Ishikawa (cell line): ENCODE data around the gene PSMG3.

ENCODE experiments used
- CEBPB ChIP-seq: IDR thresholded peaks from 2 replicates; pipeline ENCODE4 v1.6.1; 2012
- CREB1 ChIP-seq: IDR thresholded peaks from 2 replicates; pipeline ENCODE4 v1.6.1; 2012; ENCODE audit warnings: low read depth
- EGR1 ChIP-seq: IDR thresholded peaks from 2 replicates; pipeline ENCODE4 v1.6.1; 2012
- EP300 ChIP-seq: IDR thresholded peaks from 2 replicates; pipeline ENCODE4 v1.6.1; 2012; ENCODE audit warnings: borderline replicate concordance
- FOXM1 ChIP-seq: IDR thresholded peaks from 2 replicates; pipeline ENCODE4 v1.6.1; 2012; ENCODE audit warnings: low read depth, borderline replicate concordance
- MAX ChIP-seq: IDR thresholded peaks from 2 replicates; pipeline ENCODE4 v1.6.1; 2012
- NFIC ChIP-seq: IDR thresholded peaks from 2 replicates; pipeline ENCODE4 v1.6.1; 2012
- RAD21 ChIP-seq: IDR thresholded peaks from 2 replicates; pipeline ENCODE4 v1.6.1; 2012; ENCODE audit warnings: low read depth
- REST ChIP-seq: IDR thresholded peaks from 2 replicates; pipeline ENCODE4 v1.6.1; 2012; ENCODE audit warnings: low read depth, mild to moderate bottlenecking
- TAF1 ChIP-seq: IDR thresholded peaks from 2 replicates; pipeline ENCODE4 v1.6.1; 2012; ENCODE audit warnings: low read depth, mild to moderate bottlenecking
- TCF12 ChIP-seq: IDR thresholded peaks from 2 replicates; pipeline ENCODE4 v1.6.1; 2012; ENCODE audit warnings: low read depth
- TEAD4 ChIP-seq: IDR thresholded peaks from 2 replicates; pipeline ENCODE4 v1.6.1; 2012
- USF1 ChIP-seq: IDR thresholded peaks from 2 replicates; pipeline ENCODE4 v1.6.1; 2012
- YY1 ChIP-seq: IDR thresholded peaks from 2 replicates; pipeline ENCODE4 v1.6.1; 2012; ENCODE audit warnings: low read depth
- ZBTB7A ChIP-seq: IDR thresholded peaks from 2 replicates; pipeline ENCODE4 v1.6.1; 2012; ENCODE audit warnings: low read depth

Gene PSMG3

DNA sequence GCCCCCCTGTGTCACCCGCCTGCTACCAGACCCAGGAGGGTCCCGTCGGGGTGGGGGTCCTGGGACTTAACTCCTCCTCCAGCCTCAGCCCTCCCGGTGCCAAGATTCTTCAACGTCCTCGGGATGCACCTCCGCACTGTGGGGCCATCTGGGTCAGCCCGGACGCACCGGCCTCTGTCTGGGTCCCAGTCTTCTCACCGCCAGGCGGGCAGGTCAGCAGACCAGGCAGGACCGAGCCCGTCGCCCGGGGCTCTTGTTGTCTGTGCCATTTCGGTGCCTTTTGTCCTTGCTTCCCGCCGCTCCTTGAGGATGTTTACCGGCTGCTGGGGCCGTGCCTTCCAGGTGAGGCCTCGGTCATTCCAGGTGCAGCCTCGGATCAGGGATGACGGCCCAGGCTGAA lies 32.1 kb upstream of the PSMG3 start:
- TF ChIP-seq MAX: no peak
- no peak for TF ChIP-seq RAD21
- no peak for TF ChIP-seq TCF12
- TF ChIP-seq TEAD4: no peak
- no peak for TF ChIP-seq REST
- TF ChIP-seq CEBPB: no peak
- no peak for TF ChIP-seq ZBTB7A

- TF ChIP-seq REST (no peak), CREB1 (no peak), EP300 (no peak), CEBPB (no peak), TAF1 (no peak), MAX (no peak), NFIC (no peak), TEAD4 (no peak), ZBTB7A (no peak), RAD21 (no peak), EGR1 (no peak), USF1 (no peak), TCF12 (no peak), YY1 (no peak), FOXM1 (no peak)
These were observed 30.0 kb upstream of the PSMG3 start for GRCh38 chr7:1599640-1600395.

DNA sequence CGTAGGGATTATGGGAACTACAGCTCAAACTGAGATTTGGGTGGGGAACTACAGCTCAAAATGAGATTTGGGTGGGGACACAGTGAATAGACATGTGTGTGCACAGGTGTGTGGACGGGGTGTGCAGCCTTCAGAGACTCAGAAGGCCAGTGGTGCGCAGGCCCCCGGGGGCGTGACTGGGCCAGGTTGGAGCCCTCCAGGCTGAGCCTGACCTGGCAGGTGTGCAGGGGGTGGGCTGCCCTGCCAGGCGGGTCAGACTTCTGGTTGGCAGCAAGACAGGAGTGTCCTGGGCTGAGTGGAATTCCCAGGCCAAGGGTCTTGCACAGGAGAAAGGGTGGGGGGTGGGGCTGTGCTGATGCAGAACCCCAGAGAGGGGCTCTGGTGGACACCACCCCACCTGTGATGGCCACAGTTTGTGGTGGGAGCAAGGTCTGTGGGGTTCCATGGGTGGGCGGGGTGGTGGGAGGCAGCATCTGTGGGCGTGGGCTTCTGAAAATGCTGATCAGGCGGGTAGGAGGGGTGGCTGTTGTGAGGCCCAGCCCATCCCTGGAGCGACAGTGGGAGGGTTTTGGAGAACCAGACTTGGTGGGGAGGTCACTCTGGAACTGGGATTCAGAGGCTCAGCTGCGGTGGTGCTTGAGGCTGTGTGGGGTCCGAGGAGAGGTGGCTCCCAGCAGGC lies 29.3 kb upstream of the PSMG3 start:
- TF ChIP-seq CEBPB (no peak), TAF1 (no peak), MAX (no peak), USF1 (no peak), EP300 (no peak), FOXM1 (no peak), REST (no peak), TEAD4 (no peak), NFIC (no peak), RAD21 (no peak), CREB1 (no peak), ZBTB7A (no peak)

DNA sequence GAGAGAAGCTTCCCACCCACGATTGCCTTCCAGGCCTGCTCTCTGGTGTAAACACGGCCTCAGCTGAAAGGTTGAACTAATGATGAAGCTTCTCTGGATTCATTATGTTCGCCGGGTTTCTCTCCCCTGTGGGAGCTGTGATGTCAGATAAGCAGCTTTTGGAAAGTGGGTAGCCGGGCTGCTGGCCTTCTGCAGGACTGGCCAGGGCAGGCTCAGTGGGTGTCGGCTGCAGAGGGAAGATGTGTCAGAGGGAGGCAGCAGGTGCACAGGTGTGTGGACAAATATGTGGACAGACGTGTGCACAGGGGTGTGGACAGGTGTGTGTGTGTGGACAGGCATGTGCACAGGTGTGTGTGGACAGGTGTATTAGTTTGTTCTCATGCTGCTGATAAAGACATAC lies 28.5 kb upstream of the PSMG3 start:
- TF ChIP-seq NFIC (no peak), CREB1 (no peak), EP300 (no peak), USF1 (no peak), TCF12 (no peak), FOXM1 (no peak), TAF1 (no peak), YY1 (no peak), ZBTB7A (no peak)
